Activated CD8-positive, alpha-beta memory T cell treated with anti-CD3 and anti-CD28 coated beads, Interleukin-2, amount 50 U/mL, for 1 hour (primary cell): ENCODE measurements around the gene IQCM.
"Not testable (repeated sequence)": the region's sequence is repeated elsewhere in the genome, so short reads cannot be mapped to it uniquely, and the experiment has no call there.

Experiments used
- DNase-seq: peaks from one replicate; pipeline ENCODE4 v3.0.0-alpha.2; 2020; ENCODE audit errors: extremely low read depth

Gene IQCM

DNA sequence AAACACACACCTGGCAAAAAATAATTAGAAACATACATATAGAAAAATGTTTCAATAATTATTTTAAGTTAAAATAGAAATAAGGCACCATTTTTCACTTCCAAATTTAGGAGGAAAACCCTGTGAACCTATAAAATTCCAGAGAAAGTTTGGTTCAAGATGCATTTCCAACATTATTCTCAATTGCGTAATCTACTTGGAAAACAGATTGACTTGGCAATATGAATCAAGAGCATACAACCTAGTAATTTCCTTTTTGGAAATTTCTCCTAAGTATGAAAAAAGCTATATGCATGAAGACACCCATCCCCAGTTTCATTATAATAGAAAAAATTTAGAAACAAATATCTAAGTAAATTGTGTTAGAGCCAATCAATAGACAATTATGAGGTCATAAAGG lies 242.9 kb downstream of the IQCM start:
- DNase-seq: no peak

DNA sequence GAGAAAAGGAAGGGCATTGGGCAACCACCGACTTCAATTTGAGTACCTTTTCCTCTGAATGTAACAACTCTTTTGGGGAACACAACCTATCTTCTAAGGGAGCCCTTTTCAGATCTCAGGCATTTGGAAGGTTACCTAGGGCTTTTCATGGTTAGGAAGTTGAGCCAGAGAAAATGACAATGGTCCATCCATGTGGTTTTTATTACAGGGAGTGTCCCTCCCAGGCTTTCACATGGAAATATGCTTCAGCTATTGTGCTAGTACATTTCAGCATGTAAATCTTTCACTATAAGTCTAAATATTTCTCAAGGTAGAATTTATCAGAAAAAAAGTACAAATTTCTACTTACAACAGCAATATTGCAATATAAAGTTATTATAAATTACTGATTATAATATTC lies 259.8 kb downstream of the IQCM start:
- no peak for DNase-seq

DNA sequence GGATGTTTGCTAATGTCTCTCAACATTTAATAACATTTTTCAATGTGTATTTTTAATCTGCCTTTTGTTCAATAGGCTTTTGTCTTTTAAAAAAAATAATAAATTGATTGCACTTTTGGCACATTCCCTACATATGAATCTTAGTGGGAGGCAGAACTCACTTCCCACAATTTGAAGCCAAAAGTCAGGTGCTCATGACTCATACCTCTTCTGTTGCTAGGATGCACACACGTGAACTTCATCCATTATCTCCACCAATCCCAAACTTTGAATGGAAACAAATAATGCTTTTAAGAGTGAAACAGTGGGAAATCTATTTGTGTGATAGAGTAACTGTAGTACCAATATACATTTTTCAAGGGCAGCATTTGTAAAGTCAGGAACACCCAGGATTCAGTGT lies 260.5 kb downstream of the IQCM start:
- no peak for DNase-seq

DNA sequence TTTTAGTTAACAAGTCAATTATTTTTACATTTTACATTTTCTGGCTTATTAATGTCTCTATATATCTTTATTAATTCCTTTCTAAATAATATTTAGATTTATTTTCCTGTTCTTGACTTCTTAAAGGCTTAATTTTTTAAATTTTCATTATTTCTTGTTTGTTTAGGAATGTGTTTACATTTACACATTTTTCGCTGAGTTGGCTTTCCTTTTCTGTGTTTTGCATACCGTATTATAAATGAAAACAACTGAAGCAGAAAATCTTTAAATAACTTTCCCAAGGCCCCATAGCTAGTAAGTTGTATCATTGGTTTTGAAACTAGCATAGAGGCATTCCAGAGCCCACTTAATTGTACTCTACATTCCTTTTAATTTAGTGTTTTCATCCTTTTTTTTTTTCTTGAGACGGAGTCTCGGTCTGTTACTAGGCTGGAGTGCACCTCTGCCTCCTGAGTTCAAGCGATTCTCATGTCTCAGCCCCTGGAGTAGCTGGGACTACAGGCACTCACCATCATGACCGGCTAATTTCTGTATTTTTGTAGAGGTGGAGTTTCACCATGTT lies 261.6 kb downstream of the IQCM start:
- no peak for DNase-seq

DNA sequence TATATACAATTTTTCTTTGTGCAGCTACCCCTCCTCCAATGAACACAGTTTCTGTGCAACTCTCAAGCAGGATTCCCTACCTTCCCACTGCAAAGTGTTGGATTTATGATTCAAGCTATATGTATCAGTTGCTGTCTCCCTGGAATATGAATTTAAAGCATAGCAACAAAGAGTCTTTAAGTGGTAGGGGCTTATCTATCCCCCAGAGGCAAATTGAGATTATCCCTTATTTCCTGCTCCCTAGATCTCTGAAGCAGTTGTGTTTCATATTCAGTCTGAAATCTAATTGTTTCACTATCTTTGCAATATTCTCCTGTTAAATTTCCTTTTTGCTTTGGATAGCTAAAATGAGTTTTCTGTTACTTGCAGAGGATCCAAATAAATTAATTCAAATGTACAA lies 263.0 kb downstream of the IQCM start:
- DNase-seq: no peak

DNA sequence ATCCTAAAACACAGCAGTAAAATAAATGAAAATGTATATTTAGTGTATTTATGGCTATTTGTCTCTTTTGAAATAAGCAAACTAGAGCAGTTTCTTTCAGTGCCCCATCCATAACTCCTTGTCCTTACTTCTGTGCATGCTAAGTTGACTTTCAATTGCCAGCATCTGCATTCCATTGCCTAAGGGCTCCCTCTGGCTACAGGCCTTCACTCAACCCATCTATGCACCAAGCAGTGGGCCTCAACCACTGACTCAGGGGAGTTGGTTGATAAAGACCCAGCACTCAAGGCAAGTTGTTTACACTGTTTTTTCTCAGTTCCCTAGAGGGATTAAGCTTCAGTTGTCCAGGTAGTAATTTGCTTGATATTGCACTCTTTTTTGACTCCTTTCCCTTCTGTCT lies 265.7 kb downstream of the IQCM start:
- DNase-seq: no peak

DNA sequence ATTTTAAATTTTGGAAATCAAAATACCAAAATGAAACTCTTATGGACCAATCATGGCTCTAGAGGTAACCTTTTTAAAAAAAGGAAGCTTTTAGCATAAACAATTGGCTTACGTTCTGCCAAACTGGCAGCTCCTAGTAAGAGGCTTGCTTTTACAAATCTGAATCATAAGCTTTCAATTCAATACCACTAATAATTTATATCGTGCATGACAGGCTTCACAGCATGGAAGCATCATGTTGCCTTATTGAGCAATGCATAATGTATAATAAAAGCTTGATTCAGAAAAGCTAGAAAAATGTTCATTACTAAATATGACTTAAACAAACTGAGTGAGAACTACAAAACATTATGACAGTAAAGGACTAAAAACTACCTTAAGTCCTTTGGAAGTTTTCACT lies 280.9 kb downstream of the IQCM start:
- no peak for DNase-seq

DNA sequence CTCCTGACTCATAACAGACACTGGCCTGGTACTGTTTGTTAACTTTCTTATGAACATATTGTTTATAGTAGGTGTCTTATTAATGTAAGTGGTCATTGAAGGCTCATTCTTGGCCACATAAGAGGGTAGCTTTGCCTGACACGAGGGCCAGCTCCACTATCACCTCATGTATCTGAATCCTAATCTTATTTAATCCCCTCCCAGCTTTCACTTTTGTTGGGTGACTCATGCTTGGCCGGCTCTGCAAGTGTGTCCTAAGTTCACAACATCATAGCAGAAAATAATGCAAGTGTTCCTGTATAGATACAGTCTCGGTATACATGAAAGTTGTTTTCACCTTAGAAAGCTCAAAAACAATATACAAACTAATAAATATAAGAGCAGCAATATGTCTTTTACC lies 283.8 kb downstream of the IQCM start:
- no peak for DNase-seq

DNA sequence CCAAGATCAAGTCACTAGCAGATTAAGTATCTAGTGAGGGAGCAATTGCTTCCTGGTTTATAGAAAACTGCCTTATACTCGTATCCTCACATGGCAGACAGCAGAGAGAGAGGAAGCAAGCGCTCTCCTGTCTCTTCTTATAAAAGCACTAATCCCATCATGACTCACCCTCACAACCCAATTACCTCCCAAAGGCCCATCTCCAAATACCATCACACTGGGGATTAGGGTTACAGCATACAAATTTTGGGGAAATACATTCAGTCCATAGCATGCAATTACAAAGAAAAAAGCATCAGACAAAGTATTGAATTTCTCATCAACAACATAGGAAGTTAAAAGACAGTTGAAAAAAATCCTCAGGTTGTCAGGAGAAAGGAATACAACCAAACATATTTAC lies 292.6 kb downstream of the IQCM start:
- no peak for DNase-seq

DNA sequence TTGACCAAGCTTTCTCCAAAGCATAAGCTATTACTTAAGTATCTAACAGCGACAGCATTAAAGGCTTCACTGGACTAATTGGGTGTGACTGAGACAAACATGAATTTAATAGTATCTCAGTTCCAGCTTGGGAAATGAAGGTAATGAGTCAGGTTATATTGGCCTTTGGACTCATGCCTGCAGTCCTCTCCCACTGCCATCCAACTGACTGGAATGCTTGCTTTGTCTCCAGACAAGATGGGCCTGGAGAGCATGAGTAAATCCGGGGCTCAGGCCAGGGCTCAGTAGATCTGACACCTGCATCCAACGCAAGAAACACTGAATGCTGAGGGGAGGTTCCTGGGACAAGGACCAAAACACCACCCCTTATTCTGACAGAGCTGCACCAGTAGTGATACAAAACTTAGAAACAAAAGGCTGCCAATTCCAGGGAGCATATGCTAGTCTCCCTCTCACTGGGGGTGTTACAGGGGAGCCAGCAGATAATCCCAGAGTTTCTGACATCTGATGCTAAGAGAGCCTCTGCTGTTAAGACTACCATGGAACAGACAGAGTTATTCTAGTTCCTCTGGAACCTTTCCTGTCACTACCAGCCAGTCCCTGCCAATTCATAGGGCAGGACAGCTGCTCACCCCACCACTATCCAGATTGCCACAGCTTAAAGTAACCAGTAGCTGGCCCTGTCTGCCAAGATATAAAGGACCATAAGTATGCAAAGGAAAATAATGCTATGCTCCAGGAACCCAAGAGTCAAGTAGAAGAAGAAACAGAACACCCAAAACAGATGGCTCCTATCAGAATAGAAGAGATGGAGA lies 293.8 kb downstream of the IQCM start:
- no peak for DNase-seq

DNA sequence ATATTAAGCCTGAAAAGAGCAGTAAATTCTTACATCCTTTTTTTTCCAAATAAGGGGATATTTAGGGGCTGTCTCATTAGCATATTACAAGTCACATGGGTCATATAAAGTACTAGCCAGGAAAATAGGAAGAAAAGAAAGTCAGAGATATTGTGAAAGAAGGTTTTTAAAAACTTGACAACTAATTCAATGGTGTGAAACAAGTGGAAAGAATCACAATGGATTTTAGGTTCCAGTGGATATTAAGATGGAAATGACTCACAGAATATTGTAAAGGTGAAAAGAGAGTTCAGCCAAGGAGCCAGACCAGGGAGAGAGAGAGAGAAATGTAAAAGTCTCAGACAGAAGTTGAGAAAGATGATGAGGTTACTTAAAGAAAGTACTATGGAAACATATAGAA lies 297.2 kb downstream of the IQCM start:
- DNase-seq: no peak

DNA sequence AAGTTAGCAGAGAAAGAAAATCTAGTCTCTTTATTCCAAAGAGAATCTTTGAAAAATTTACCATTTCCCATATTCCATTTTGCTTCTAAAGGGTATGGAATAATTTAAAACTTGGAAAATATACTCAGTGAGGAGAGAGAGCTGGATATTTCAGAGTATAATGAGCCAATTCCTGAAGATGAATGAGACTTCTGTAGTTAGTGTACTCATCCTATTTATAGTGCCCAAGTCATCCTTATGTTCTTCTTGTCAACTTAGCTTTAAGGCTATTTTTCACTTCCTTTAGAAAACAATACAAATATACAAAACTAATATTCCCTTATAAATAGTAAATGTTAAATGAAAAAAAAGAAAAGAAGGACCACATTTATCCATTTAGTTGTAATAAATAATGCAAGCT lies 302.6 kb downstream of the IQCM start:
- no peak for DNase-seq

DNA sequence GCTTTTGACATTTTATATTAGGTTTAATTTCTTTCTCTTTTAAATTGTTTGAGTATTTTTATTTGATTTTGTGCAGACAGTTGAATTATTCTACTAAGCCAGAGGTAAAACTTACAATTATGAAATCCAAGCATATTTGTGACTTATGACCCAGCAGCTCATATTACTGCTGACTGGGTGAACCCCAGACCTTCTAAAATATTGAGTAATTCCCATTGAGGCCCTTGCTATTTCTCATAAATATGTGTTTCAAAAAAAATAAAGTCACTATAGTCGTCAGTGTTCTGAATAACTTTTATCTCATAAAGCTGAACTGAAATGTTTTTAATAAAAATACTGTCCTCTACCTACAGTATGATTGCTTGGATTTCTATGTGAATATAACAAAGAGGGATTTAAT lies 303.1 kb downstream of the IQCM start:
- DNase-seq: no peak

DNA sequence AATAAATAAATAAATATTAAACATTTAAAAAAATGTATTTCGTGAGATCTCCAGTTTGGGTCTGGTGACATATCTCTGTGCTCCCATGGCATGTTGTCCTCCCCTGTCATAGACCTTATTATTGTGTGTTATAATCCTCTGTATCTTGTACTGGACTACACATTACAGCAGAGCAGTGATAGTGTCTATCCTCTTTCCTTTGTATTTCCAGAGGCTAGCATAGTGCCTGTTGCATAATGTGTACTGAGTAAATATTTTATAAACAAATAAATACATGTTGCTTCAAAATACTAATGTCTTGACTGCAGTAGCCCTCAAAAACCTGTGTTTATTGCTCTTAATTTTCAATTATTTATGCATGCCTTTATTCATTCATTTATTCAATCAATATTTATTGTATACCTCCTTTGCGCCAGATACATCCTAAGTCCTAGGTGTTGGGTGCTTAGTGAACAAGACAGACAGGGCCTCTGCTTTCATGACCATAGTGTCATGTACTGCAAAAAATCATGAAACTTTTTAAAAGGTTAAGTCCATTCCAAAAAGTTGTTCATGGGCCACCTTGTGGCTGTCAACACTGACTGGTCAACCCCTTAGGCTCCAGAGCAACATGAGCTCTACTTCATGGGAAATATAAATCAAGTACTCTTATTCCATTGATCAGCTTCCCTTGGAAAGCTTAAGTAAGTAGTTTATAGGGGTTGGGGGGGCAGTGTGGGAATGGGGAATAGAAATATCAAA lies 303.9 kb downstream of the IQCM start:
- DNase-seq: no peak

DNA sequence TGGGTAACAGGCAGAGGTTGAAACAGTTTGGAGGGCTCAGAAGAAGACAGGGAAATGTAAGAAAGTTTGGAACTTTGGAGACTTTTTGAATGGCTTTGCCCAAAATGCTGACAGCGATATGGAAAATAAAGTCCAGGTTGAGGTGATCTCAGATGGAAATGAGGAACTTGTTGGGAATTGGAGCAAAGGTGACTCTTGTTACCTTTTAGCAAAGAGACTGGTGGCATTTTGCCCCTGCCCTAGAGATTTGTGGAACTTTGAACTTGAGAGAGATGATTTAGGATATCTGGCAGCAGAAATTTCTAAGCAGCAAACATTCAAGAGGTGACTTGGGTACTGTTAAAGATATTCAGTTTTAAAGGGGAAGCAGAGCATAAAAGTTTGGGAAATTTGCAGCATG lies 308.3 kb downstream of the IQCM start:
- DNase-seq: not testable (repeated sequence)

DNA sequence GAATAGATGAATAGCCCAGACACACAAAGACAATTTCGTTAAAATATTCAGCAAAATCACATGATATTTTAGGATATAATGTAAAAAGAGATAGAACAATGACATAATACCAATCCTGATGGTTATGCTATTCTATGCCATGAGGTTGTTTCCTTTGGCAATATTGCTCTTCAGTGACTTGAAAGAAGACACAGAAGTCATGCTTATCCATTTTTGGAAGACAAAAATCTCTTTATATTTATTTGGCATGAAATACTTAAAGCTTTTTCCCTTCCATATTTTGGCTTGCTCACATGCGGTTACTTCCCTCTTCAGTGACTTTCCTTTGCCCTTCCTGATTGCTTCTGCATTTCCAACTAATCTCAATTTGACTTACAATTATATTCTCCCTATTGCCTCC lies 314.8 kb downstream of the IQCM start:
- no peak for DNase-seq

DNA sequence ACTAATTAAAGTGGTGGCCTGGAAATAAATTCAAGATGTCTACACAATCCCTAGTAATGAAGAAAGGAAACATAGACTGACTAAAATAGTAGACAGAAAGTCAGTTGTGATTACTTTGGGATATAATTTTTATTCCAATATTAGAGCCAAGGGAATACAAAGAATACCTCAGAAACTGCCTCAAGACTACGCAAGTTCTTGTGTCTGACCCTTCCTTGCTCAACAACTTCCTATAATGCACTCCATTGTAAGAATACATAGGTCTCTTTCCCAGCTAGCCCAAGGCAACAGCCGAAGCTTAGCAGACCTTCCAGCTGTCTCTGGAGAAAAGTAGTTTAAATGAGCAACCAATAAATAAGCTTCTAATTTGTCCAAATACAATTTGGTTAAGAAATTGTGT lies 315.9 kb downstream of the IQCM start:
- DNase-seq: no peak

DNA sequence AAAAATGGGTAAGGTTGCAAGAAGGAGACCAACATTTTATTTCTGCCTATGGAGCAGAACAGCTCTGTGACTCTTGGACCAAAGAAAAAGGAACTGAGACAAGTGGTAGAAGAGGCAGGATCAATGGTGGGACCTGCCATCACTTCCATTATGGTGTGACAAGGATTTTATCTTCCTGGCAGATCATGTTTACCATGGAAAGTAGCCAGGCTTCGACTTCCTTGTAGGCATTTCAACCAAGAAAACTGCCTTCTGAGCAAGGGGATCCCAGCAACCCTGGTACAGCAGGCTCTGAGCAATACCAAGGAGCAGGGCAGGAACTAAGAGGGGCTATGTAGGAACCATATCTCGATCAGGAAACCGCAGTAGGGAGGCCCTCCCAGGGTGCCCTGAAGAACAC lies 317.4 kb downstream of the IQCM start:
- DNase-seq: no peak

DNA sequence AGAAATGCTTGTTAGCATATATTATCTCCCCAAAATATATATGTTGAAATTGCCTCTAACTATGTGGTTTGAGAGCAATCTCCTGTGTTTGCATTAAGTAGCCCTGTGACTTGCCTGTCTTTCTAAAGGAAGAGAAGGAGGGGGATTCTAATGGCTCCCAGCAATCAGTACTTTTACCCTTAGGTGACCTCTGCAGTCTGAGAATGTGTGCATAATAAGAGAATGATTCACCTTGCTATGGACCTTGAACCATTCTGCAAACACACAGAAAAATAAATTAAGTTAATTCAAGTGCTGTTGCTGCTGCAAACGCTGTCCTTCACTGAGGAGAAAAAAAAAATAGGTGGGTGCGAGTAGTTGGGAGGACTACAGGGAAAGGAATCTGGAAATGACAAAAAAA lies 322.2 kb downstream of the IQCM start:
- DNase-seq: no peak

DNA sequence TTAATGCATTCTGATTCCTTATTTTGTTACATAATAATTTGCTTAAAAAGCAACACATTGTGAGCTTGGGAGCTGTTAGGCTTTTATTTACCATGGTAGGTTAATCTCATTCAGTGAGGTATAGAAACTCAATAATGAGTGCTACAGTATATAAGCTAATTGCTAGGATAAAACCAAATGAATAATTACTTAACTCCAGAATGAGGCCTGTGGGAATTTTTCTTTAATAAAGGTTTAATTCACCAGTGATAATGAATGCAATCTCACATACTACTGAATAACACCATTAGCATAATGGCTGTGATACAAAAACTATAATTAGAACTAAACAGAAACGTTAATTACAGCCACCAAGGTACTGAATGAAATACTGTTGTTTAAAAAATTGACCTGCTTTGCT lies 326.3 kb downstream of the IQCM start:
- DNase-seq: no peak

DNA sequence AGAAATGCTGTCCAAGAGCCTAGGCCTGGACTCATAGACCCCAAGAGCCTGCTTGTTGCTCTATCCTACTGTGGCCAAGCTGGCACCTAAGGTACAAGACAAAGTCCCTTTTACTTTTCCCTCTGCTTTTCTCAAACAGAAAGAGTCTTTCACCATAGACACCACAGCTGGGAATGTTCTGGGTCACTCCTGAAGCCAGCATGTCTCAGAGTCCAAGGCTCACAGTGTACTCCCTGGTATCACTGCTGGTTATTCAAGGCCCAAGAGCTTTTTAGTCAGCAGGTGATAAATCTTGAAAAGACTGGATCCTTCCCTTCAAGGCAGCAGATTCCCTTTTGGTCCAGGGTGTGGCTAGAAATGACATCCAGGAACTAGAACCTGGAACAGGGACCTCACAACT lies 328.8 kb downstream of the IQCM start:
- no peak for DNase-seq

DNA sequence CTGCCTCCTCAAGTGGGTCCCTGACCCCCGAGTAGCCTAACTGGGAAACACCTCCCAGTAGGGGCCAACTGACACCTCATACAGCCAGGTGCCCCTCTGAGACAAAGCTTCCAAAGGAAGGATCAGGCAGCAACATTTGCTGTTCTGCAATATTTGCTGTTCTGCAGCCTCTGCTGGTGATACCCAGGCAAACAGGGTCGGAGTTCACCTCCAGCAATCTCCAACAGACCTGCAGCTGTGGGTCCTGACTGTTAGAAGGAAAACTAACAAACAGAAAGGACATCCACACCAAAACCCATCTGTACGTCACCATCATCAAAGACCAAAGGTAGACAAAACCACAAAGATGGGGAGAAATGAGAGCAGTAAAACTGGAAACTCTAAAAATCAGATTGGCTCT lies 347.0 kb downstream of the IQCM start:
- DNase-seq: not testable (repeated sequence)

DNA sequence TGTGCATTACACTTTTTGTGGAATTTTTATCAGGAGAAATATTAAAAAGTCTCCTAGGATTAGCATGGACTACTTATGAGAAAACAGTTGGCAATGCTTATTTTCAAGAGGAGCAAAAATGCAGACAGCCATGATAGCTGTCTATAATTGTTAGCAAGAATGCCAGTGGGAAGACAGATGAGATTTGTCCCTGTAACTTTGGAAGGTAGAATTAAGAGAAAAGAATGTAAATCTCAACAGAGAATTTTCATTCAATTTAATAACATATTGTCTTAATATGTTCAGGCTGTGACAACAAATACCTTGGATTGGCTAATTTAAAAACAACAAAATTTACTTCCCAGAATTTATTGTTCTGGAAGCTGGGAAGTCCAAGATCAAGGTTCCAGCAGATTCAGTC lies 349.2 kb downstream of the IQCM start:
- no peak for DNase-seq
